Measurements from ENCODE around the gene MTERF4. TPM values are rescaled to one million over a fixed set of nuclear protein-coding genes. Genes with fewer than 3 reads are reported as not detected.

MTERF4 gene
- total and polyA plus RNA-seq, 10 of the 15 experiments (the other 5 are each of a cell fraction or from before 2014, with no cell fraction given): 36.7 to 69.1 (median 45.5) TPM

DNA sequence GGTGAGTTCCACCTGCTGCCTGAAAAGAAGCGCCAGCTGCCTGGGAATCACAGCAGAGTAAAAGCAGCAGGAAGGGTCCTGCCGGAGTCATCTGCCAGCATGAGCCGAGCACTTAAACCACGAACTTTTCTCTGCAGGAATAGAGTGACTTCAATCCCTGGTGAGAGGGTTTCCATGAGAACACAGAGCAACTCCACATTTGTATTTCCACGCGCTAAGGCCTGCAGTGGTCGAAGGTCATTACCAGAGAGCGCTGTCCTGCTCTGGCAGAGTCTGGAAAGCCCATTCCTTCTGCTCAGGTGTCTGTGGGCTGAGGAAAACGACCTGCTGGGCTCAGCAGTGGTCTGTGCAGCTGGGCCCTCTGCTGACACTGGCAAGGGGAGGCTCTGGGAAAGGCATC lies 40.5 kb upstream of the MTERF4 start (continued):
- no peak for TF ChIP-seq SMC3 (IDR thresholded peaks at IDR 0.05; ENCODE audit: borderline replicate concordance, low read length)
- TF ChIP-seq SPI1 (IDR thresholded peaks at IDR 0.05; ENCODE audit: borderline replicate concordance, insufficient read depth, low read depth, low read length): no peak
- no peak for TF ChIP-seq NR2C2 (IDR thresholded peaks at IDR 0.05; ENCODE audit: borderline replicate concordance, control insufficient read depth, insufficient read length, low read depth)
- TF ChIP-seq, protein P1, sequence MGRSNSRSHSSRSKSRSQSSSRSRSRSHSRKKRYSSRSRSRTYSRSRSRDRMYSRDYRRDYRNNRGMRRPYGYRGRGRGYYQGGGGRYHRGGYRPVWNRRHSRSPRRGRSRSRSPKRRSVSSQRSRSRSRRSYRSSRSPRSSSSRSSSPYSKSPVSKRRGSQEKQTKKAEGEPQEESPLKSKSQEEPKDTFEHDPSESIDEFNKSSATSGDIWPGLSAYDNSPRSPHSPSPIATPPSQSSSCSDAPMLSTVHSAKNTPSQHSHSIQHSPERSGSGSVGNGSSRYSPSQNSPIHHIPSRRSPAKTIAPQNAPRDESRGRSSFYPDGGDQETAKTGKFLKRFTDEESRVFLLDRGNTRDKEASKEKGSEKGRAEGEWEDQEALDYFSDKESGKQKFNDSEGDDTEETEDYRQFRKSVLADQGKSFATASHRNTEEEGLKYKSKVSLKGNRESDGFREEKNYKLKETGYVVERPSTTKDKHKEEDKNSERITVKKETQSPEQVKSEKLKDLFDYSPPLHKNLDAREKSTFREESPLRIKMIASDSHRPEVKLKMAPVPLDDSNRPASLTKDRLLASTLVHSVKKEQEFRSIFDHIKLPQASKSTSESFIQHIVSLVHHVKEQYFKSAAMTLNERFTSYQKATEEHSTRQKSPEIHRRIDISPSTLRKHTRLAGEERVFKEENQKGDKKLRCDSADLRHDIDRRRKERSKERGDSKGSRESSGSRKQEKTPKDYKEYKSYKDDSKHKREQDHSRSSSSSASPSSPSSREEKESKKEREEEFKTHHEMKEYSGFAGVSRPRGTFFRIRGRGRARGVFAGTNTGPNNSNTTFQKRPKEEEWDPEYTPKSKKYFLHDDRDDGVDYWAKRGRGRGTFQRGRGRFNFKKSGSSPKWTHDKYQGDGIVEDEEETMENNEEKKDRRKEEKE (IDR thresholded peaks at IDR 0.05): no peak
- TF ChIP-seq POLR2A (IDR thresholded peaks at IDR 0.05; ENCODE audit: low read depth, low read length): no peak
- TF ChIP-seq RUNX3 (IDR thresholded peaks at IDR 0.05; ENCODE audit: low read length): no peak
- TF ChIP-seq, protein P2, sequence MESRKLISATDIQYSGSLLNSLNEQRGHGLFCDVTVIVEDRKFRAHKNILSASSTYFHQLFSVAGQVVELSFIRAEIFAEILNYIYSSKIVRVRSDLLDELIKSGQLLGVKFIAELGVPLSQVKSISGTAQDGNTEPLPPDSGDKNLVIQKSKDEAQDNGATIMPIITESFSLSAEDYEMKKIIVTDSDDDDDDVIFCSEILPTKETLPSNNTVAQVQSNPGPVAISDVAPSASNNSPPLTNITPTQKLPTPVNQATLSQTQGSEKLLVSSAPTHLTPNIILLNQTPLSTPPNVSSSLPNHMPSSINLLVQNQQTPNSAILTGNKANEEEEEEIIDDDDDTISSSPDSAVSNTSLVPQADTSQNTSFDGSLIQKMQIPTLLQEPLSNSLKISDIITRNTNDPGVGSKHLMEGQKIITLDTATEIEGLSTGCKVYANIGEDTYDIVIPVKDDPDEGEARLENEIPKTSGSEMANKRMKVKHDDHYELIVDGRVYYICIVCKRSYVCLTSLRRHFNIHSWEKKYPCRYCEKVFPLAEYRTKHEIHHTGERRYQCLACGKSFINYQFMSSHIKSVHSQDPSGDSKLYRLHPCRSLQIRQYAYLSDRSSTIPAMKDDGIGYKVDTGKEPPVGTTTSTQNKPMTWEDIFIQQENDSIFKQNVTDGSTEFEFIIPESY (IDR thresholded peaks at IDR 0.05): no peak
- TF ChIP-seq ZZZ3 (IDR thresholded peaks at IDR 0.05; ENCODE audit: control insufficient read depth, insufficient read length, low read depth): no peak
- no peak for TF ChIP-seq CEBPB (IDR thresholded peaks at IDR 0.05; ENCODE audit: borderline replicate concordance in 1 of 2, low read depth in 2 of 2, low read length in 2 of 2)
- TF ChIP-seq, protein P3, sequence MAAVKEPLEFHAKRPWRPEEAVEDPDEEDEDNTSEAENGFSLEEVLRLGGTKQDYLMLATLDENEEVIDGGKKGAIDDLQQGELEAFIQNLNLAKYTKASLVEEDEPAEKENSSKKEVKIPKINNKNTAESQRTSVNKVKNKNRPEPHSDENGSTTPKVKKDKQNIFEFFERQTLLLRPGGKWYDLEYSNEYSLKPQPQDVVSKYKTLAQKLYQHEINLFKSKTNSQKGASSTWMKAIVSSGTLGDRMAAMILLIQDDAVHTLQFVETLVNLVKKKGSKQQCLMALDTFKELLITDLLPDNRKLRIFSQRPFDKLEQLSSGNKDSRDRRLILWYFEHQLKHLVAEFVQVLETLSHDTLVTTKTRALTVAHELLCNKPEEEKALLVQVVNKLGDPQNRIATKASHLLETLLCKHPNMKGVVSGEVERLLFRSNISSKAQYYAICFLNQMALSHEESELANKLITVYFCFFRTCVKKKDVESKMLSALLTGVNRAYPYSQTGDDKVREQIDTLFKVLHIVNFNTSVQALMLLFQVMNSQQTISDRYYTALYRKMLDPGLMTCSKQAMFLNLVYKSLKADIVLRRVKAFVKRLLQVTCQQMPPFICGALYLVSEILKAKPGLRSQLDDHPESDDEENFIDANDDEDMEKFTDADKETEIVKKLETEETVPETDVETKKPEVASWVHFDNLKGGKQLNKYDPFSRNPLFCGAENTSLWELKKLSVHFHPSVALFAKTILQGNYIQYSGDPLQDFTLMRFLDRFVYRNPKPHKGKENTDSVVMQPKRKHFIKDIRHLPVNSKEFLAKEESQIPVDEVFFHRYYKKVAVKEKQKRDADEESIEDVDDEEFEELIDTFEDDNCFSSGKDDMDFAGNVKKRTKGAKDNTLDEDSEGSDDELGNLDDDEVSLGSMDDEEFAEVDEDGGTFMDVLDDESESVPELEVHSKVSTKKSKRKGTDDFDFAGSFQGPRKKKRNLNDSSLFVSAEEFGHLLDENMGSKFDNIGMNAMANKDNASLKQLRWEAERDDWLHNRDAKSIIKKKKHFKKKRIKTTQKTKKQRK (IDR thresholded peaks at IDR 0.05; ENCODE audit: low read depth, low read length): no peak
- TF ChIP-seq, protein P4, sequence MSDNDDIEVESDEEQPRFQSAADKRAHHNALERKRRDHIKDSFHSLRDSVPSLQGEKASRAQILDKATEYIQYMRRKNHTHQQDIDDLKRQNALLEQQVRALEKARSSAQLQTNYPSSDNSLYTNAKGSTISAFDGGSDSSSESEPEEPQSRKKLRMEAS (IDR thresholded peaks at IDR 0.05; ENCODE audit: low read depth, low read length): no peak
